Left lung (tissue), 10 donors: ENCODE data around the gene LLGL2. TPM values are rescaled to one million over a fixed set of nuclear protein-coding genes. Genes with fewer than 3 reads are reported as not detected.

Experiments
- ATAC-seq: fragments of 200-7000 bp; cut with Tn5 transposase; one replicate; pipeline ENCODE4 v1.9.1; 2020; ENCODE audit warnings: moderate library complexity
- DNase-seq, 4 donors: peaks; one replicate each; pipeline ENCODE4 v3.0.0-alpha.2; 2013 to 2020
- H3K27ac ChIP-seq, 2 donors: fragments of 200-600 bp; sonication (generic) in 1 of 2; one replicate each; pipeline versions ENCODE4 v1.5.0 to v1.8.0; 2020 to 2021
- H3K27me3 ChIP-seq, 2 donors: fragments of 200-600 bp; sonication (generic) in 1 of 2; one replicate each; pipeline versions ENCODE4 v1.5.0 to v1.8.0; 2020 to 2021
- H3K36me3 ChIP-seq, 2 donors: fragments of 200-600 bp; sonication (generic) in 1 of 2; one replicate each; pipeline versions ENCODE4 v1.5.0 to v1.8.0; 2020 to 2021
- H3K4me1 ChIP-seq, 2 donors: fragments of 200-600 bp; one replicate each; pipeline ENCODE4 v1.8.0; 2021
- H3K4me3 ChIP-seq, 2 donors: fragments of 200-600 bp; sonication (generic) in 1 of 2; one replicate each; pipeline versions ENCODE4 v1.5.0 to v1.8.0; 2020 to 2021; ENCODE audit warnings: mild to moderate bottlenecking in 1 of 2
- H3K9me3 ChIP-seq, 2 donors: fragments of 200-600 bp; sonication (generic) in 1 of 2; one replicate each; pipeline versions ENCODE4 v1.5.0 to v1.8.0; 2020 to 2021
- intact Hi-C, 2 donors: fragments of 100-400 bp; cut with DNase I; formaldehyde crosslinking; loops; one replicate each; pipeline versions ENCODE4 v1.11.2 to v1.14.2; 2022
- polyA plus RNA-seq, 6 donors: library from polyadenylated mRNA; unstranded; fragments of 120-200 nt; gene quantifications; one replicate each; pipeline ENCODE4 v1.2.1, GENCODE V29; 2013; ENCODE audit not compliant: insufficient read length in 6 of 6
- total RNA-seq, 2 donors: library from RNA; stranded (reverse); fragmentation: NEBNext Ultra II Directional; extraction: Animal tissue kit (Norgen Biotek cat#: 25700); gene quantifications; one replicate each; pipeline ENCODE4 v1.2.1, GENCODE V29; 2021
- TF ChIP-seq, protein P1 (sequence below), 2 donors: fragments of 200-600 bp; sonication (generic) in 1 of 2; IDR thresholded peaks; one replicate each; pipeline versions ENCODE4 v1.5.0 to v1.8.0; 2021; ENCODE audit warnings: antibody characterized with exemption in 2 of 2
- donor health status: DM: no; HTN: yes; CAD: no.
- donor health status: DM: no; HTN: no; CAD: no.

The LLGL2 gene
- total and polyA plus RNA-seq, 8 donors: 38.0 to 173 (median 53.1) TPM

- DNase-seq: no peak
- no peaks in the 10 kb centered on the region for H3K9me3 ChIP-seq
- TF ChIP-seq, protein P1, sequence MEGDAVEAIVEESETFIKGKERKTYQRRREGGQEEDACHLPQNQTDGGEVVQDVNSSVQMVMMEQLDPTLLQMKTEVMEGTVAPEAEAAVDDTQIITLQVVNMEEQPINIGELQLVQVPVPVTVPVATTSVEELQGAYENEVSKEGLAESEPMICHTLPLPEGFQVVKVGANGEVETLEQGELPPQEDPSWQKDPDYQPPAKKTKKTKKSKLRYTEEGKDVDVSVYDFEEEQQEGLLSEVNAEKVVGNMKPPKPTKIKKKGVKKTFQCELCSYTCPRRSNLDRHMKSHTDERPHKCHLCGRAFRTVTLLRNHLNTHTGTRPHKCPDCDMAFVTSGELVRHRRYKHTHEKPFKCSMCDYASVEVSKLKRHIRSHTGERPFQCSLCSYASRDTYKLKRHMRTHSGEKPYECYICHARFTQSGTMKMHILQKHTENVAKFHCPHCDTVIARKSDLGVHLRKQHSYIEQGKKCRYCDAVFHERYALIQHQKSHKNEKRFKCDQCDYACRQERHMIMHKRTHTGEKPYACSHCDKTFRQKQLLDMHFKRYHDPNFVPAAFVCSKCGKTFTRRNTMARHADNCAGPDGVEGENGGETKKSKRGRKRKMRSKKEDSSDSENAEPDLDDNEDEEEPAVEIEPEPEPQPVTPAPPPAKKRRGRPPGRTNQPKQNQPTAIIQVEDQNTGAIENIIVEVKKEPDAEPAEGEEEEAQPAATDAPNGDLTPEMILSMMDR (IDR thresholded peaks at IDR 0.05): no peak
- H3K36me3 ChIP-seq: peaks cover 0 to 5% of the 10 kb centered on the region in 2 donors
- peak overlapping the region; percentile 78 to 90 for H3K27ac ChIP-seq
- no peak for ATAC-seq
- H3K4me1 ChIP-seq: no peaks in the 10 kb centered on the region
- intact Hi-C loops: no loop called here
- no peaks in the 10 kb centered on the region for H3K27me3 ChIP-seq
- H3K4me3 ChIP-seq: no peak overlapping the region
Measured at GRCh38 chr17:75548813-75549212, 23.3 kb downstream of the LLGL2 start.

GRCh38 chr17:75549246-75550138 is 24.0 kb downstream of the LLGL2 start:
- no peaks in the 10 kb centered on the region for H3K9me3 ChIP-seq
- no peaks in the 10 kb centered on the region for H3K27me3 ChIP-seq
- H3K4me1 ChIP-seq: no peaks in the 10 kb centered on the region
- peak; percentile 94 for ATAC-seq
- H3K36me3 ChIP-seq: no peaks in the 10 kb centered on the region
- H3K27ac ChIP-seq: peak overlapping the region; percentile 78 to 90
- intact Hi-C loops: no loop called here
- no peak overlapping the region for H3K4me3 ChIP-seq
- DNase-seq: peak; percentile 39 to 91 (median 88)
- TF ChIP-seq, protein P1 (IDR thresholded peaks at IDR 0.05): no peak

DNA sequence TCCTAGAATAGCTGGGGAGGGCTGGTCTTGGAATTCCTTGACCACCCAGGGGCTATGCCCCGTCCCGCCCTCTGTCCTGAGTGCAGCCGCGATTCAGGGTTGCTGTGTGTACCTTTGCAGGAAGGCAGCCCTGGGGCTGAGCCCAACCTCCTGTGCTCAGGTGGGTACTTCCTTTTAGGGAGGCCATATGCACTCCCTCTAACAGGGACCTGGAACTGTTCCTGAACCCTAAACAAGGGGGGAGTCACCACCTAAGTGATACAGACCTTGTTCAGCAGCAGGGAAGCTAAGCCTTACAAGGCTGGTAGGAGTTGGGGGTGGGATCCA is 24.6 kb downstream of the LLGL2 start:
- DNase-seq (no peak), ATAC-seq (peak; percentile 38)
- peak overlapping the region; percentile 78 to 90 for H3K27ac ChIP-seq
- no peaks in the 10 kb centered on the region for H3K36me3 ChIP-seq
- H3K4me1 ChIP-seq: no peaks in the 10 kb centered on the region
- no peaks in the 10 kb centered on the region for H3K27me3 ChIP-seq
- intact Hi-C loops: no loop called here
- H3K4me3 ChIP-seq: no peak overlapping the region
- H3K9me3 ChIP-seq: no peaks in the 10 kb centered on the region
- TF ChIP-seq, protein P1 (IDR thresholded peaks at IDR 0.05): no peak

DNA sequence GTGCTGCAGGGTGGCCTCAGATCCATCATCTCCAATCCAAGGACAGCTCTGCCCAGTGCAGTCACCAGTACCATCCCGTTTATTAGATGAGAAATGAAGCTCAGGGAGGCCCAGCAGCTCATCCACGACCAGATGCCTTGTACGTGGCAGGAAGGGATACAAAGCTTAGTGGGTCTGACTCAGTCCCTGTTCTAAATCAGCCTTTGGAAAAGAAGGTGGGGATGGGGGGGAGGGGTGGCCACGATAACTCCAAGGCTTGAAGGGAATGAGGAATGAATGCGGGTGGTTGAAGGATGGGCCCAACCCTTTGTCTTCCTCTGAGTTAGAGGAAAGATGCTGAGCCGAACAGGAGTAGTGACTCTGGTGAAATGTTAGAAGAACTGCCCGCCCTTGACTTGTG is 25.8 kb downstream of the LLGL2 start:
- H3K27me3 ChIP-seq: no peaks in the 10 kb centered on the region
- H3K27ac ChIP-seq: no peak overlapping the region

More for the DNA sequence above, 25.8 kb downstream of the LLGL2 start:
- H3K4me1 ChIP-seq: no peaks in the 10 kb centered on the region
- no peaks in the 10 kb centered on the region for H3K9me3 ChIP-seq
- no peak overlapping the region for H3K4me3 ChIP-seq
- no peak for DNase-seq
- no peak for ATAC-seq
- TF ChIP-seq, protein P1 (IDR thresholded peaks at IDR 0.05): no peak
- intact Hi-C loops: no loop called here
- H3K36me3 ChIP-seq: no peaks in the 10 kb centered on the region
